HepG2 (cell line): ENCODE measurements around the gene DHRS11. TPM values are rescaled to one million over a fixed set of nuclear protein-coding genes. Genes with fewer than 3 reads are reported as not detected.

Experiments used
- ARID2 ChIP-seq: sonication (generic); formaldehyde crosslinking; IDR thresholded peaks from 2 replicates; pipeline ENCODE4 v1.8.1; 2022; ENCODE audit warnings: mild to moderate bottlenecking, missing genetic modification reagents, borderline replicate concordance
- GFI1 ChIP-seq: sonication (generic); formaldehyde crosslinking; IDR thresholded peaks from 2 replicates; pipeline ENCODE4 v1.5.0; 2020; ENCODE audit warnings: missing genetic modification reagents, mild to moderate bottlenecking, borderline replicate concordance
- GMEB1 ChIP-seq: sonication (generic); formaldehyde crosslinking; IDR thresholded peaks from 2 replicates; pipeline ENCODE4 v1.5.1; 2020; ENCODE audit warnings: missing genetic modification reagents, mild to moderate bottlenecking, borderline replicate concordance
- HNF4G ChIP-seq, 2 experiments: sonication (generic) in 1 of 2; formaldehyde crosslinking in 1 of 2; IDR thresholded peaks; 2 replicates each; pipeline versions ENCODE4 v1.4.0 to v1.6.1; 2011 to 2020; ENCODE audit warnings: borderline replicate concordance in 2 of 2, low read depth in 2 of 2, mild to moderate bottlenecking in 2 of 2, low read length in 1 of 2, missing genetic modification reagents in 1 of 2, moderate library complexity in 1 of 2
- MEIS1 ChIP-seq: sonication (generic); formaldehyde crosslinking; IDR thresholded peaks from 2 replicates; pipeline ENCODE4 v1.9.0; 2021; ENCODE audit warnings: mild to moderate bottlenecking, missing genetic modification reagents, moderate library complexity, borderline replicate concordance
- SMC3 ChIP-seq: IDR thresholded peaks from 2 replicates; pipeline ENCODE4 v1.6.1; 2011; ENCODE audit warnings: low read length, improper control_type of control experiment
- SSRP1 ChIP-seq: IDR thresholded peaks from 2 replicates; pipeline ENCODE4 v1.6.1; 2016; ENCODE audit warnings: control low read depth
- TFAP4 ChIP-seq: sonication (generic); IDR thresholded peaks from 2 replicates; pipeline ENCODE4 v1.6.1; 2016; ENCODE audit warnings: low read depth, borderline replicate concordance
- TP53 ChIP-seq: sonication (generic); formaldehyde crosslinking; conservative IDR thresholded peaks from 2 replicates; pipeline ENCODE4 v1.4.0; 2020; ENCODE audit warnings: missing genetic modification reagents
- ZBTB7B ChIP-seq: sonication (generic); formaldehyde crosslinking; IDR thresholded peaks from 2 replicates; pipeline ENCODE4 v1.4.0; 2020; ENCODE audit warnings: missing genetic modification reagents
- ZFP36L1 ChIP-seq: sonication (generic); formaldehyde crosslinking; IDR thresholded peaks from 2 replicates; pipeline ENCODE4 v1.8.0; 2022; ENCODE audit warnings: mild to moderate bottlenecking, missing genetic modification reagents, moderate library complexity
- ZNF256 ChIP-seq: sonication (generic); formaldehyde crosslinking; conservative IDR thresholded peaks from 2 replicates; pipeline ENCODE4 v1.4.0; 2020; ENCODE audit warnings: missing genetic modification reagents
- ZNF281 ChIP-seq: sonication (generic); formaldehyde crosslinking; IDR thresholded peaks from 2 replicates; pipeline ENCODE4 v1.4.0; 2020; ENCODE audit warnings: missing genetic modification reagents, borderline replicate concordance
- ZNF331 ChIP-seq: sonication (generic); formaldehyde crosslinking; IDR thresholded peaks from 2 replicates; pipeline ENCODE4 v1.4.0; 2020; ENCODE audit warnings: missing genetic modification reagents
- ZNF777 ChIP-seq: sonication (generic); formaldehyde crosslinking; IDR thresholded peaks from 2 replicates; pipeline ENCODE4 v1.4.0; 2020; ENCODE audit warnings: missing genetic modification reagents
- ZNF780A ChIP-seq: sonication (generic); formaldehyde crosslinking; IDR thresholded peaks from 2 replicates; pipeline ENCODE4 v1.8.0; 2022; ENCODE audit warnings: mild to moderate bottlenecking, missing genetic modification reagents, moderate library complexity
- ZNF883 ChIP-seq: sonication (generic); formaldehyde crosslinking; IDR thresholded peaks from 2 replicates; pipeline ENCODE4 v1.5.1; 2020; ENCODE audit warnings: mild to moderate bottlenecking, missing genetic modification reagents; ENCODE audit errors: not compliant biosample characterization
- polyA plus RNA-seq, 8 experiments: library from polyadenylated mRNA; depleted of rRNA in 3 of 8; stranded (reverse) in 7 of 8; unstranded in 1 of 8; fragments of >200 nt; fragmentation: Illumina TruSeq in 4 of 8; extraction: Trizol in 4 of 8; gene quantifications; 2 replicates each; pipeline versions ENCODE4 v1.2.1 to v1.2.3, GENCODE V29; 2011 to 2016; ENCODE audit warnings: low read depth in 4 of 8, missing spikeins in 1 of 8, mixed read lengths in 1 of 8; ENCODE audit not compliant: insufficient read depth in 1 of 8
- total RNA-seq, 5 experiments: library from RNA; depleted of rRNA; stranded (reverse); fragments of >200 nt; fragmentation: Illumina TruSeq; extraction: Trizol; gene quantifications; 2 replicates each; pipeline ENCODE4 v1.2.3, GENCODE V29; 2016; ENCODE audit warnings: low read depth in 1 of 5
- TF ChIP-seq, protein P1 (sequence below): sonication (generic); formaldehyde crosslinking; IDR thresholded peaks from 2 replicates; pipeline ENCODE4 v1.8.1; 2022; ENCODE audit warnings: low read depth, mild to moderate bottlenecking, missing genetic modification reagents

Gene DHRS11
- total and polyA plus RNA-seq, 2 of the 13 experiments (the other 11 are each of a cell fraction or from before 2014, with no cell fraction given): 28.4 to 41.9 TPM

DNA sequence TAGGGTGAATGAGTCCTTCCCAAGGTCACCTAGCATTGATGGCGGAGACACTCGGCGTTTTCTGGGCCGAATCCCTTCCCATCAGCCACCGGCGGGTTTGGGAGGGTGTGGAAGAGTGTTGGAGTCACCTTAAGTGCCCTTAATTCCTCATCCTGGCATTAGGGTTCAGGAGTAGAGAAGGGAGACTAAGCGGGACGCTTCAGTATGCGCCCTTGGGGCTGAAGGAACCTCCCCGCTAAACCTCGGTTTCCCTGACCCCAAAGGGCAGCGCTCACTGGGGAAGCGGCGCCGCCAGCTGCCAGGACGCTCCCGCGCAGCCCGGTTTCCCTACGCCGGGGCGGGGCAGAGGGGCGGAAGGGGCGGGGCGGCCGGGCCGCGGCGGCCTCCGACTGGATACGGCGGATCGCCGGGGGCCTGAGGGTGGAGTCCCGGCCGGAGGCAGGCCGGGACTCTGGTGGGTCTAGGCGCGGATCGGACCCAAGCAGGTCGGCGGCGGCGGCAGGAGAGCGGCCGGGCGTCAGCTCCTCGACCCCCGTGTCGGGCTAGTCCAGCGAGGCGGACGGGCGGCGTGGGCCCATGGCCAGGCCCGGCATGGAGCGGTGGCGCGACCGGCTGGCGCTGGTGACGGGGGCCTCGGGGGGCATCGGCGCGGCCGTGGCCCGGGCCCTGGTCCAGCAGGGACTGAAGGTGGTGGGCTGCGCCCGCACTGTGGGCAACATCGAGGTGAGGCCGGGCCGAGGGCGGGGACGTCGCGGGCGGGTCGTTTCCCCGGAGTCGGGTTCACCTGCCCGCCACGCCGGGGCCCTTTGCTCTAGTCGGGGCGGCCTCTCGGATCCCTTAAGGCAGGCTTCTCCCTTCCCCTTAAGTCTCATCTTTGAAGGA, at the start of gene DHRS11 (continued):
- TF ChIP-seq, protein P1, sequence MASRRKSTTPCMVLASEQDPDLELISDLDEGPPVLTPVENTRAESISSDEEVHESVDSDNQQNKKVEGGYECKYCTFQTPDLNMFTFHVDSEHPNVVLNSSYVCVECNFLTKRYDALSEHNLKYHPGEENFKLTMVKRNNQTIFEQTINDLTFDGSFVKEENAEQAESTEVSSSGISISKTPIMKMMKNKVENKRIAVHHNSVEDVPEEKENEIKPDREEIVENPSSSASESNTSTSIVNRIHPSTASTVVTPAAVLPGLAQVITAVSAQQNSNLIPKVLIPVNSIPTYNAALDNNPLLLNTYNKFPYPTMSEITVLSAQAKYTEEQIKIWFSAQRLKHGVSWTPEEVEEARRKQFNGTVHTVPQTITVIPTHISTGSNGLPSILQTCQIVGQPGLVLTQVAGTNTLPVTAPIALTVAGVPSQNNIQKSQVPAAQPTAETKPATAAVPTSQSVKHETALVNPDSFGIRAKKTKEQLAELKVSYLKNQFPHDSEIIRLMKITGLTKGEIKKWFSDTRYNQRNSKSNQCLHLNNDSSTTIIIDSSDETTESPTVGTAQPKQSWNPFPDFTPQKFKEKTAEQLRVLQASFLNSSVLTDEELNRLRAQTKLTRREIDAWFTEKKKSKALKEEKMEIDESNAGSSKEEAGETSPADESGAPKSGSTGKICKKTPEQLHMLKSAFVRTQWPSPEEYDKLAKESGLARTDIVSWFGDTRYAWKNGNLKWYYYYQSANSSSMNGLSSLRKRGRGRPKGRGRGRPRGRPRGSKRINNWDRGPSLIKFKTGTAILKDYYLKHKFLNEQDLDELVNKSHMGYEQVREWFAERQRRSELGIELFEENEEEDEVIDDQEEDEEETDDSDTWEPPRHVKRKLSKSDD: peak; percentile 17; the same call in 1 of the 2 replicates
- peak; percentile 18; the same call in 1 of the 2 replicates for TF ChIP-seq ZNF331
- no peak for TF ChIP-seq GFI1 (CRISPR knock-in tag)
- TF ChIP-seq MEIS1 (CRISPR knock-in tag): no peak
- TF ChIP-seq TP53 (CRISPR knock-in tag): no peak
- TF ChIP-seq ZNF780A (CRISPR knock-in tag): no peak
- TF ChIP-seq GMEB1 (CRISPR knock-in tag): peak; percentile 63; the same call in 1 of the 2 replicates
- TF ChIP-seq HNF4G (IDR thresholded peaks at IDR 0.05; ENCODE audit: borderline replicate concordance, low read depth, low read length): no peak
- TF ChIP-seq HNF4G (CRISPR knock-in tag; IDR thresholded peaks at IDR 0.05; ENCODE audit: borderline replicate concordance, low read depth): no peak
- no peak for TF ChIP-seq ZFP36L1 (CRISPR knock-in tag)
- TF ChIP-seq SMC3: no peak
- peak; percentile 55; the same call in 1 of the 2 replicates for TF ChIP-seq TFAP4
- no peak for TF ChIP-seq ZNF281 (CRISPR knock-in tag)
- peak; percentile 63 for TF ChIP-seq ZNF777 (CRISPR knock-in tag)
- TF ChIP-seq ZNF256 (CRISPR knock-in tag): 0 out of 2 replicates have a peak, but pooled peaks have one; percentile 44
- TF ChIP-seq ARID2 (CRISPR knock-in tag): no peak; the same call in 1 of the 2 replicates
- no peak for TF ChIP-seq ZBTB7B (CRISPR knock-in tag)
- TF ChIP-seq ZNF883: no peak
- TF ChIP-seq SSRP1 (CRISPR knock-in tag): no peak; the same call in 1 of the 2 replicates
